ENCODE data around the gene ME1.

- TF ChIP-seq CTCF (IDR thresholded peaks at IDR 0.05; ENCODE audit: low read depth, low read length) (no peak), POLR2A (IDR thresholded peaks at IDR 0.05; ENCODE audit: extremely low read depth, insufficient read length) (no peak), MYC (IDR thresholded peaks at IDR 0.05; ENCODE audit: low read depth, low read length) (no peak), MAX (IDR thresholded peaks at IDR 0.05; ENCODE audit: low read depth, low read length) (no peak)
These were observed 19.1 kb downstream of the ME1 start for GRCh38 chr6:83411731-83412130.
